GM10248 (cell line): ENCODE data around the gene DNTT.

Experiments used
- CTCF ChIA-PET: fragments of 300-600 bp; sonication (Branson Sonifier 250); formaldehyde crosslinking; extraction: SDS; loops from one replicate; lab custom pipeline; 2021; ENCODE audit warnings: antibody characterized with exemption; lab: Yijun Ruan, JAX
- POLR2A ChIA-PET: fragments of 350-650 bp; sonication (Branson Sonifier 250); formaldehyde crosslinking; extraction: SDS; loops from one replicate; lab custom pipeline; 2020; ENCODE audit warnings: antibody characterized with exemption; lab: Yijun Ruan, JAX
- DNase-seq: peaks from one replicate; pipeline ENCODE4 v3.0.0; 2012; ENCODE audit errors: extremely low spot score
- TF ChIP-seq, protein P1 (sequence below): IDR thresholded peaks from 2 replicates; pipeline ENCODE4 v1.5.1; 2012; ENCODE audit warnings: mild to moderate bottlenecking, low read depth; ENCODE audit errors: extremely low read depth, missing control alignments, control extremely low read depth

DNTT gene

GRCh38 chr10:96310321-96310669 lies 6.1 kb downstream of the DNTT start:
- ChIA-PET POLR2A (no interaction called here), CTCF (interaction anchor here (1.0 to 1.5 kb wide), 4 partner anchors 8 to 293 kb away, joined by 3 to 9 read pairs (median 3); no protein-coding TSS in a partner anchor)
- DNase-seq: no peak
- TF ChIP-seq, protein P1, sequence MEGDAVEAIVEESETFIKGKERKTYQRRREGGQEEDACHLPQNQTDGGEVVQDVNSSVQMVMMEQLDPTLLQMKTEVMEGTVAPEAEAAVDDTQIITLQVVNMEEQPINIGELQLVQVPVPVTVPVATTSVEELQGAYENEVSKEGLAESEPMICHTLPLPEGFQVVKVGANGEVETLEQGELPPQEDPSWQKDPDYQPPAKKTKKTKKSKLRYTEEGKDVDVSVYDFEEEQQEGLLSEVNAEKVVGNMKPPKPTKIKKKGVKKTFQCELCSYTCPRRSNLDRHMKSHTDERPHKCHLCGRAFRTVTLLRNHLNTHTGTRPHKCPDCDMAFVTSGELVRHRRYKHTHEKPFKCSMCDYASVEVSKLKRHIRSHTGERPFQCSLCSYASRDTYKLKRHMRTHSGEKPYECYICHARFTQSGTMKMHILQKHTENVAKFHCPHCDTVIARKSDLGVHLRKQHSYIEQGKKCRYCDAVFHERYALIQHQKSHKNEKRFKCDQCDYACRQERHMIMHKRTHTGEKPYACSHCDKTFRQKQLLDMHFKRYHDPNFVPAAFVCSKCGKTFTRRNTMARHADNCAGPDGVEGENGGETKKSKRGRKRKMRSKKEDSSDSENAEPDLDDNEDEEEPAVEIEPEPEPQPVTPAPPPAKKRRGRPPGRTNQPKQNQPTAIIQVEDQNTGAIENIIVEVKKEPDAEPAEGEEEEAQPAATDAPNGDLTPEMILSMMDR: no peak

DNA sequence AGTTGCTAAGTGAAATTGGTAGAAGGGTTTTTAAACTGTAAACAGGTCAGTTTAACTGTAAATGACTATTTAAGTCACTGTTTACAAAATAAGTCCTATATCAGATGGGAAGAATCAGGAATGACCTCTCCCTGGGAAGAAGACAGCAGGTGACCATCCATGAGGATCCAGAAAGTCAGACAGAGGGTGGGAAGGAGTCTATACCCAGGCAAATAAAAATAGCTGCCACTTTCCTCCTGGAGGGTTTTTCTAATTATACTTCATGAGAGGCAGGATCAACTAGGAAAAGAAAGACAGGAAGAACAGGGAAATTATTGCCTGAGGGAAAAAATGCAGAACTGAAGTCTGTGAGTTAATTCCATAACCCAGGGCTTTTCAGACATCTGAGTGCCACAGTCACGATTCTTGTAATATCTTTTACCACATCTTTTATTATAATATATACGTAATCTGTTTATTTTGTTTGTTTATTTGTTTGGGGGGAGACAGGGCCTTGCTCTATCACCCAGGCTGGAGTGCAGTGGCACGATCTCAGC lies 7.0 kb downstream of the DNTT start:
- no peak for DNase-seq
- ChIA-PET POLR2A (no interaction called here), CTCF (interaction anchor here (0.9 to 1.2 kb wide), 3 partner anchors 10 to 60 kb away, joined by 3 to 4 read pairs (median 3); no protein-coding TSS in a partner anchor)
- TF ChIP-seq, protein P1: no peak

DNA sequence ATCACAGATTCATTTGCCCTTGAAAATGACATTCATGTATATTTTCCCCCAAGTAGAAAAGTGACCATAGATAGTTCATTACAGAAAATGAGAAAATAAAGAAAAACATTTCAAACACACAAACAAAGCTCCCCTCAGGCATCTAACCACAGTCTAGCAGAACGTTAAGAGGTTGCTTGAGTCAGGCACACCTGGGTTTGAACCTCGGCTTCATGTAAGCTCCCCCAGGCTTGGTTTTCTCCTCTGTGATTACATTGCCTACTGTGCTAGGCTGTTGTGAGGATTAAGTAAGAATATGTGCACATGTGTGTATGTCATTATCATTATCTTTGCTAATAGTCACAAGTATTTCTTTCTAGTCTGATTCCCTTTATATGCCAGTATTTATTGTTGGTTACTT lies 9.1 kb downstream of the DNTT start:
- POLR2A ChIA-PET: no interaction called here
- DNase-seq: no peak
- TF ChIP-seq, protein P1: no peak
- CTCF ChIA-PET: interaction anchor here (1.2 to 1.4 kb wide), 3 partner anchors 15 to 84 kb away, joined by 3 to 5 read pairs (median 4); no protein-coding TSS in a partner anchor

GRCh38 chr10:96317067-96317833 lies 13.0 kb downstream of the DNTT start:
- ChIA-PET CTCF (interaction anchor here (0.7 to 4.4 kb wide), 8 partner anchors 12 to 88 kb away, joined by 3 to 15 read pairs (median 4); no protein-coding TSS in a partner anchor), POLR2A (no interaction called here)
- TF ChIP-seq, protein P1: no peak
- DNase-seq: no peak

GRCh38 chr10:96319754-96320474 lies 15.7 kb downstream of the DNTT start:
- TF ChIP-seq, protein P1: no peak
- CTCF ChIA-PET: interaction anchor here (0.7 to 4.4 kb wide), 10 partner anchors 9 to 303 kb away, joined by 3 to 19 read pairs (median 8); no protein-coding TSS in a partner anchor
- POLR2A ChIA-PET: no interaction called here

GRCh38 chr10:96321822-96322221 lies 17.6 kb downstream of the DNTT start:
- DNase-seq: no peak
- ChIA-PET CTCF (interaction anchor here (1.0 to 4.0 kb wide), 10 partner anchors 10 to 290 kb away, joined by 3 to 19 read pairs (median 5); no protein-coding TSS in a partner anchor), POLR2A (no interaction called here)
- TF ChIP-seq, protein P1: no peak

More at GRCh38 chr10:96319754-96320474, 15.7 kb downstream of the DNTT start:
- DNase-seq: no peak
